WTC11 (cell line): ENCODE results near the gene CEP120. TPM values are rescaled to one million over a fixed set of nuclear protein-coding genes. Genes with fewer than 3 reads are reported as not detected.

ENCODE experiments used
- ARID4B ChIP-seq: sonication (generic); formaldehyde crosslinking; IDR thresholded peaks from 2 replicates; pipeline ENCODE4 v1.8.0; 2023; ENCODE audit warnings: missing genetic modification reagents, mild to moderate bottlenecking, borderline replicate concordance
- CREB1 ChIP-seq: sonication (generic); formaldehyde crosslinking; IDR thresholded peaks from 2 replicates; pipeline ENCODE4 v1.8.0; 2023; ENCODE audit warnings: mild to moderate bottlenecking, missing genetic modification reagents
- E2F4 ChIP-seq: sonication (generic); formaldehyde crosslinking; IDR thresholded peaks from 2 replicates; pipeline ENCODE4 v1.8.1; 2022; ENCODE audit warnings: low read depth, mild to moderate bottlenecking, moderate library complexity, missing genetic modification reagents, borderline replicate concordance
- ELF4 ChIP-seq: sonication (generic); formaldehyde crosslinking; IDR thresholded peaks from 2 replicates; pipeline ENCODE4 v1.8.1; 2022; ENCODE audit warnings: low read depth, mild to moderate bottlenecking, moderate library complexity, missing genetic modification reagents
- FOXP4 ChIP-seq: sonication (generic); formaldehyde crosslinking; IDR thresholded peaks from 2 replicates; pipeline ENCODE4 v1.8.0; 2022; ENCODE audit warnings: mild to moderate bottlenecking, missing genetic modification reagents
- IRF2 ChIP-seq: sonication (generic); formaldehyde crosslinking; IDR thresholded peaks from 2 replicates; pipeline ENCODE4 v1.8.0; 2022; ENCODE audit warnings: low read depth, missing genetic modification reagents, borderline replicate concordance
- KAT7 ChIP-seq: sonication (generic); formaldehyde crosslinking; IDR thresholded peaks from 2 replicates; pipeline ENCODE4 v1.8.1; 2023; ENCODE audit warnings: missing genetic modification reagents, mild to moderate bottlenecking, borderline replicate concordance
- NFE2L1 ChIP-seq: sonication (generic); formaldehyde crosslinking; IDR thresholded peaks from 2 replicates; pipeline ENCODE4 v1.8.1; 2023; ENCODE audit warnings: missing genetic modification reagents
- NR2C2 ChIP-seq: sonication (generic); formaldehyde crosslinking; IDR thresholded peaks from 2 replicates; pipeline ENCODE4 v1.8.0; 2022; ENCODE audit warnings: mild to moderate bottlenecking, missing genetic modification reagents
- PRRX2 ChIP-seq: fragments of 250-450 bp; sonication (Bioruptor Pico); IDR thresholded peaks from 2 replicates; pipeline ENCODE4 v1.8.0; 2021; ENCODE audit warnings: mild to moderate bottlenecking
- TEAD1 ChIP-seq: sonication (generic); formaldehyde crosslinking; IDR thresholded peaks from 2 replicates; pipeline ENCODE4 v1.8.0; 2022; ENCODE audit warnings: mild to moderate bottlenecking, missing genetic modification reagents
- USF2 ChIP-seq: sonication (generic); formaldehyde crosslinking; IDR thresholded peaks from 2 replicates; pipeline ENCODE4 v1.8.1; 2023; ENCODE audit warnings: mild to moderate bottlenecking, missing genetic modification reagents, moderate library complexity
- ZNF138 ChIP-seq: sonication (generic); formaldehyde crosslinking; conservative IDR thresholded peaks from 2 replicates; pipeline ENCODE4 v1.8.1; 2022; ENCODE audit warnings: mild to moderate bottlenecking, moderate library complexity, missing genetic modification reagents
- ZNF232 ChIP-seq: sonication (generic); formaldehyde crosslinking; IDR thresholded peaks from 2 replicates; pipeline ENCODE4 v1.8.0; 2022; ENCODE audit warnings: mild to moderate bottlenecking, missing genetic modification reagents
- ZNF317 ChIP-seq: sonication (generic); formaldehyde crosslinking; IDR thresholded peaks from 2 replicates; pipeline ENCODE4 v1.8.1; 2023; ENCODE audit warnings: low read depth, mild to moderate bottlenecking, moderate library complexity, missing genetic modification reagents, borderline replicate concordance
- ZNF416 ChIP-seq: fragments of 250-450 bp; sonication (Bioruptor Pico); IDR thresholded peaks from 2 replicates; pipeline ENCODE4 v1.9.0; 2021; ENCODE audit warnings: mild to moderate bottlenecking, inconsistent platforms
- ZNF423 ChIP-seq: fragments of 250-450 bp; sonication (Bioruptor Pico); IDR thresholded peaks from 2 replicates; pipeline ENCODE4 v2.1.2; 2022; ENCODE audit warnings: mild to moderate bottlenecking, moderate library complexity
- total RNA-seq: library from RNA; stranded (reverse); gene quantifications from 3 replicates; pipeline ENCODE4 v1.2.3, GENCODE V29; 2021
- TF ChIP-seq, protein P1 (sequence below): sonication (generic); formaldehyde crosslinking; IDR thresholded peaks from 2 replicates; pipeline ENCODE4 v1.8.0; 2023; ENCODE audit warnings: mild to moderate bottlenecking, missing genetic modification reagents
- TF ChIP-seq, protein P2 (sequence below): sonication (generic); formaldehyde crosslinking; IDR thresholded peaks from 2 replicates; pipeline ENCODE4 v1.8.1; 2023; ENCODE audit warnings: mild to moderate bottlenecking, missing genetic modification reagents

The CEP120 gene
- total RNA-seq, 1 experiment from 2014 or later = 15.2 TPM

GRCh38 chr5:123422433-123423277, 548 bp downstream of the CEP120 start (continued):
- TF ChIP-seq, protein P1, sequence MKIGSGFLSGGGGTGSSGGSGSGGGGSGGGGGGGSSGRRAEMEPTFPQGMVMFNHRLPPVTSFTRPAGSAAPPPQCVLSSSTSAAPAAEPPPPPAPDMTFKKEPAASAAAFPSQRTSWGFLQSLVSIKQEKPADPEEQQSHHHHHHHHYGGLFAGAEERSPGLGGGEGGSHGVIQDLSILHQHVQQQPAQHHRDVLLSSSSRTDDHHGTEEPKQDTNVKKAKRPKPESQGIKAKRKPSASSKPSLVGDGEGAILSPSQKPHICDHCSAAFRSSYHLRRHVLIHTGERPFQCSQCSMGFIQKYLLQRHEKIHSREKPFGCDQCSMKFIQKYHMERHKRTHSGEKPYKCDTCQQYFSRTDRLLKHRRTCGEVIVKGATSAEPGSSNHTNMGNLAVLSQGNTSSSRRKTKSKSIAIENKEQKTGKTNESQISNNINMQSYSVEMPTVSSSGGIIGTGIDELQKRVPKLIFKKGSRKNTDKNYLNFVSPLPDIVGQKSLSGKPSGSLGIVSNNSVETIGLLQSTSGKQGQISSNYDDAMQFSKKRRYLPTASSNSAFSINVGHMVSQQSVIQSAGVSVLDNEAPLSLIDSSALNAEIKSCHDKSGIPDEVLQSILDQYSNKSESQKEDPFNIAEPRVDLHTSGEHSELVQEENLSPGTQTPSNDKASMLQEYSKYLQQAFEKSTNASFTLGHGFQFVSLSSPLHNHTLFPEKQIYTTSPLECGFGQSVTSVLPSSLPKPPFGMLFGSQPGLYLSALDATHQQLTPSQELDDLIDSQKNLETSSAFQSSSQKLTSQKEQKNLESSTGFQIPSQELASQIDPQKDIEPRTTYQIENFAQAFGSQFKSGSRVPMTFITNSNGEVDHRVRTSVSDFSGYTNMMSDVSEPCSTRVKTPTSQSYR (CRISPR knock-in tag) = no peak
- TF ChIP-seq TEAD1 (CRISPR knock-in tag) = no peak
- 0 out of 2 replicates have a peak, but pooled peaks have one; percentile 31 for TF ChIP-seq KAT7 (CRISPR knock-in tag)
- TF ChIP-seq, protein P2, sequence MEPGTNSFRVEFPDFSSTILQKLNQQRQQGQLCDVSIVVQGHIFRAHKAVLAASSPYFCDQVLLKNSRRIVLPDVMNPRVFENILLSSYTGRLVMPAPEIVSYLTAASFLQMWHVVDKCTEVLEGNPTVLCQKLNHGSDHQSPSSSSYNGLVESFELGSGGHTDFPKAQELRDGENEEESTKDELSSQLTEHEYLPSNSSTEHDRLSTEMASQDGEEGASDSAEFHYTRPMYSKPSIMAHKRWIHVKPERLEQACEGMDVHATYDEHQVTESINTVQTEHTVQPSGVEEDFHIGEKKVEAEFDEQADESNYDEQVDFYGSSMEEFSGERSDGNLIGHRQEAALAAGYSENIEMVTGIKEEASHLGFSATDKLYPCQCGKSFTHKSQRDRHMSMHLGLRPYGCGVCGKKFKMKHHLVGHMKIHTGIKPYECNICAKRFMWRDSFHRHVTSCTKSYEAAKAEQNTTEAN (CRISPR knock-in tag) = no peak
- TF ChIP-seq NFE2L1 (CRISPR knock-in tag) = no peak
- no peak for TF ChIP-seq USF2 (CRISPR knock-in tag)
- no peak for TF ChIP-seq PRRX2
- no peak for TF ChIP-seq IRF2 (CRISPR knock-in tag)
- no peak for TF ChIP-seq ZNF423 (CRISPR knock-in tag)
- no peak for TF ChIP-seq ZNF317
- TF ChIP-seq ARID4B (CRISPR knock-in tag) = peak; percentile 51; the same call in 1 of the 2 replicates
- no peak for TF ChIP-seq ELF4 (CRISPR knock-in tag)
- TF ChIP-seq E2F4 = no peak
- no peak for TF ChIP-seq CREB1 (CRISPR knock-in tag)
- TF ChIP-seq FOXP4 (CRISPR knock-in tag) = no peak
- no peak for TF ChIP-seq ZNF416 (CRISPR knock-in tag)
- no peak for TF ChIP-seq NR2C2 (CRISPR knock-in tag)
- no peak for TF ChIP-seq ZNF138 (CRISPR knock-in tag)
- no peak for TF ChIP-seq ZNF232 (CRISPR knock-in tag)
